ENCODE data around the gene ABHD16A.

DNA sequence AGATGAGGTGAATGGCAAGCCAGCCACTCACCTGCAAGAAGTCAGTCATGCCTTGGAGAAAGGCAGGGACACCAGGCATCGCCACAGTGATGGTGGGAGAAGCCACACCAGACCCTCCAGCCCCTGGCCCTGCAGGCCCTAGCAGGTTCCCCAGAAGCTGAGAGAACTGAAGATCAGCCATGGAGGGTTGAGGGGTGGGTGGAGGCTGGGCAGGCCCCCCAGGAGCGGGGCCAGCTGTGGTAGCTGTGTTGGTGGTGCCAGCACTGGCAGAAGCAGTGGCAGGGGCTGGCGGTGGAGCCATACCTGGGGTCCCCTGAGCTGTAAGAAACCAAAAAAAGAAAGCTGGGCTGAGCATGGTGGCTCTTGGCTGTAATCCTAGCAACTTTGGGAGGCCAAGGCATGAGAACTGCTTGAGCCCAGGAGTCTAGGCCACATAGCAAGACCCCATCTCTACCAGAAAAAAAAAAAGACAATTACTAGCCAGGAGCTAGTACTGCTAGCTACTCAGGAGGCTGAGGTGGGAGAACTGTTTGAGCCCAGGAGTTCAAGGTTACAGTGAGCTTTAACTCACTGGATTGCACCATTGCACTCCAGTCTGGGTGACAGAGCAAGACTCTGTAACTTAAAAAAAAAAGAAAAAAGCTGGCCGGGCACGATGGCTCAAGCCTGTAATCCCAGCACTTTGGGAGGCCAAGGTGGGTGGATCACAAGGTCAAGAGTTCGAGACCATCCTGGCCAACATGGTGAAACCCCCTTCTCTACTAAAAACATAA, 60.1 kb downstream of the ABHD16A start:
- TF ChIP-seq, protein P1, sequence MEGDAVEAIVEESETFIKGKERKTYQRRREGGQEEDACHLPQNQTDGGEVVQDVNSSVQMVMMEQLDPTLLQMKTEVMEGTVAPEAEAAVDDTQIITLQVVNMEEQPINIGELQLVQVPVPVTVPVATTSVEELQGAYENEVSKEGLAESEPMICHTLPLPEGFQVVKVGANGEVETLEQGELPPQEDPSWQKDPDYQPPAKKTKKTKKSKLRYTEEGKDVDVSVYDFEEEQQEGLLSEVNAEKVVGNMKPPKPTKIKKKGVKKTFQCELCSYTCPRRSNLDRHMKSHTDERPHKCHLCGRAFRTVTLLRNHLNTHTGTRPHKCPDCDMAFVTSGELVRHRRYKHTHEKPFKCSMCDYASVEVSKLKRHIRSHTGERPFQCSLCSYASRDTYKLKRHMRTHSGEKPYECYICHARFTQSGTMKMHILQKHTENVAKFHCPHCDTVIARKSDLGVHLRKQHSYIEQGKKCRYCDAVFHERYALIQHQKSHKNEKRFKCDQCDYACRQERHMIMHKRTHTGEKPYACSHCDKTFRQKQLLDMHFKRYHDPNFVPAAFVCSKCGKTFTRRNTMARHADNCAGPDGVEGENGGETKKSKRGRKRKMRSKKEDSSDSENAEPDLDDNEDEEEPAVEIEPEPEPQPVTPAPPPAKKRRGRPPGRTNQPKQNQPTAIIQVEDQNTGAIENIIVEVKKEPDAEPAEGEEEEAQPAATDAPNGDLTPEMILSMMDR (IDR thresholded peaks at IDR 0.05), result no peak
- TF ChIP-seq EZH2phosphoT487 (IDR thresholded peaks at IDR 0.05) (no peak), EZH2 (IDR thresholded peaks at IDR 0.05) (no peak)

All from neural progenitor cell (in vitro differentiated cells).